Fibroblast of the conjunctiva (primary cell): ENCODE results near the gene GABRB3.

ENCODE experiments used
- DNase-seq: peaks from one replicate; pipeline ENCODE4 v3.0.0-alpha.2; 2010; ENCODE audit warnings: low read depth

Gene GABRB3

DNA sequence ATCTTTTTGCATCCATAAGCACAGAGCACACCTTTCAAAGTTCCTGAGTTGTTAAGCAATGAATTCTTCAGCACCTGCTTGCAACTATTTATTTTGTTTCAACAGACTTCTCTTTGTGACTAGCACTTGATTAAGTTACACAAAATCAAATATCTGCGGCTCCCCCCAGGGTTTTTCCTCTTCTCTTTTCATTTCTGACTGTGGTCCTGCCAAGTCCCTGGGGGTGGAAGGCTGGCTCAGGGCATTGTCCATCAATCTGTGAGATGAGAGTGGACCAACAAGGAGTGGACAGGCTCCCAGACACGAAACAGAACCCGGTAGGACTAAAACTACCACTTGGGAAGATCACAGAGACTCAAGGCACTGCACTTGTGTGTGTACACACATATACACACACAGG lies 96.8 kb downstream of the GABRB3 start:
- no peak for DNase-seq

- no peak for DNase-seq
These were observed 98.4 kb downstream of the GABRB3 start for GRCh38 chr15:26674467-26674866.

DNA sequence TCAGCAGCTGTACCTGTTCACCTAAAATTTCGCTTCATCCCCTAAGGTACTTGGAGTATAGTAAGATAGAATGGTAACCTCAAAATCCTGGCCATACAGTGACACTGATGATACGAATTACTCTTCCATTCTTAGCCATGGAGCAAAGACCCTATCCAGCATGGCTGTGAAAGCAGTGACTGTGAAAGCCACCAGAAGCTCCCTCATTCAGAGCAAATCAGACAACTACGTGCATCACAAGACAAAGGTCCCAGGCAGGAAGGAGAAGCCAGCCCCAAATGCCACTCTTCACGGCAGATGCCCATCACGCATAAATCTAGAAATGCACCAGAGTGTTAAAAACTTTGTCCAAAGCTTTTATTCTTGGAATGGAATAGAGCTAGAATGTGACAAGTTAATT lies 99.4 kb downstream of the GABRB3 start:
- no peak for DNase-seq

DNA sequence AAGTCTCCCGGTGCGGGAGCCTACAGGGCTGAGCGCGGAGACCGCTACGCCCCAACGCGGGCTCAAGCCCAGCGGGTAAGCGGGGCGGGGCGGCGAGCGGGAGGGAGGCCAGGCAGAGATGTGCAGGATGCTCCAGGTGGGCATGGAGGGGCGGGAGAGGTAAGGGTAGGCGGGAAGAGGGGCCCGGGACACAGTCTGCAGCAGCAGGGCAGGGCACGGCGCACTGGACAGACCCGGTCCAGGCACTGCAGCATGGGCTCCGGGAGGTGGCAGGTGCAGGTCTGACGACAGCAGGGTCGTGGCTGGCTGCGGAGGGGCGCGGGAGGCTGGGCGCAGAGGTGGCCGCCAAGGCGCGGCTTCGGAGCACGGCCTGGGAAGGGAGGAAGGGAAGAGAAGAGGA lies 102.8 kb downstream of the GABRB3 start:
- DNase-seq, result no peak

- DNase-seq, result no peak
These were observed 105.5 kb downstream of the GABRB3 start for GRCh38 chr15:26667222-26667988.

- DNase-seq, result no peak
These were observed 106.7 kb downstream of the GABRB3 start for GRCh38 chr15:26665957-26666791.

- DNase-seq, result no peak
These were observed 110.6 kb downstream of the GABRB3 start for GRCh38 chr15:26662283-26662682.

DNA sequence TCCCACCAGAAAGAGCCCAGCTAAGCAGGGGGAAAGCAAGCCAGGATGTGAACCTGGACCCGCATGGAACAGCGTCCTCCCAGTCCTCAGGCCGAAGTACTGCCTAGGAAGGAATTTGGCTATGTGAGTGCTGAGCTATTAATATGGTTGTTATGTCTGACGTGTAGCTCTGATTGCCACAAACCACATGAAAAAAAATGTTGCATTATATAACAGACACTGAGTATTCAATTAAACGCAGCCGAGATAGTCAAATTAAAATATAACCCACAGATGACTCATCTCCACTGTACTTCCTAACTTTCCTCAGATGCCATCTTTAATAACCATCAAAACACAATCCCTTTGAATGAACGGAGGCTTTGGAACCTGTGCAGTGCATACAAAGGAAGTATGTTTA lies 111.1 kb downstream of the GABRB3 start:
- DNase-seq, result no peak

DNA sequence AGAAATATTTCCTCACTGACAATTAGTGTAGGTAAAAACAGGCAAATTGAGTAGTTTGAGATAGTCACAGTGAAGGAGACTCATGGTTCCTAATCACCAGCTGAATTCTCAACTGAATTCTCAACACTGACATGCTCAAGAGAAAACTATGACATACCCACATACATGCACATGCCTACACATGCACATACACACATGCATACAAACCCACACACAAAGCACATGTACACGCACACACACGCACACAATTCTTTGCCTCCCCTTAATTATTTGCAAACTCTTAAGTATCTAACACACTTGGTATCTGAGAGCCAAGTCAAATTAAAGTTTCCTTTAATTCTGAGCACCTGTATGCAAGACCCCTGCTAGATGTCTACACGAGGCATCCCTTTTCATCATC lies 111.8 kb downstream of the GABRB3 start:
- no peak for DNase-seq

- no peak for DNase-seq
These were observed 112.6 kb downstream of the GABRB3 start for GRCh38 chr15:26660241-26660640.

GRCh38 chr15:26658290-26658689 lies 114.6 kb downstream of the GABRB3 start:
- no peak for DNase-seq

GRCh38 chr15:26656080-26656479 lies 116.8 kb downstream of the GABRB3 start:
- DNase-seq, result no peak

DNA sequence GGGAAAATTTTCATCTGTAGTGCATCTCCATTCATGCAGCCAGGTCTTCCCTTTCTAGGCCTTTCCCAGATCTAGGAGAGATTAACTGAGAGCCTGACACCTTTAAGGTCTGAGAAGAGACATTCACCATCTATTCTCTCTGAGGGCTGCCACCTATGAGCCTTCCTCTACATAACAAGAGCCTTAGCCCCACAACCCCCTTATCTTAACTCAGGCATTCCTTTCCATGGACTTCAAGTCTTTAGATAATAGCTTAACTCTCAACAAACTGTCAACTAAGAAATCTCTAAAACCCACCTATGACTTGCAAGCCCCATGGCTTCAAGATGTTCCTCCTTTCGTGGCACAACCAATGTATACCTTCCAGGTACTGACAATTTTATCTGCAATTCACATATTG lies 121.0 kb downstream of the GABRB3 start:
- no peak for DNase-seq

GRCh38 chr15:26648676-26649075 lies 124.2 kb downstream of the GABRB3 start:
- no peak for DNase-seq

- DNase-seq, result no peak
These were observed 127.9 kb downstream of the GABRB3 start for GRCh38 chr15:26644948-26645347.

- DNase-seq, result no peak
These were observed 131.7 kb downstream of the GABRB3 start for GRCh38 chr15:26641144-26641543.

DNA sequence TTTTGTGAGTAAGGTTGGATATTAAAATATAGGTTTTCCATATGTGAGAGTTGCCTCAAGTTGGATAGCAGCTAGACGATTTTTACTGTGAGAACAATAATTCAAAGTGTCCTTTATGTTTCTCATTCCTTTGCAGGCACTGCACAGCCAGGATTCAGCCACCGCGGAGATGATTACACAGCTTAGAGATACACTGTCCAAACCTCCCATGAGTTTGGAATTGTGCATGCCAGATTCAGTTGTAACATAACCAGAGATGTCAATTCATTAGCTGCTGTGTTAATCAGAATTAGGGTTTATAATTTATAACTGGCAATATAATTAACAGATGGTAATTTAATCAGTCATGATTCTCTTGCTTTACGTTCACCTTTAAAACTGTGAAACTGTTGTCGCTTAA lies 132.3 kb downstream of the GABRB3 start:
- DNase-seq, result no peak

DNA sequence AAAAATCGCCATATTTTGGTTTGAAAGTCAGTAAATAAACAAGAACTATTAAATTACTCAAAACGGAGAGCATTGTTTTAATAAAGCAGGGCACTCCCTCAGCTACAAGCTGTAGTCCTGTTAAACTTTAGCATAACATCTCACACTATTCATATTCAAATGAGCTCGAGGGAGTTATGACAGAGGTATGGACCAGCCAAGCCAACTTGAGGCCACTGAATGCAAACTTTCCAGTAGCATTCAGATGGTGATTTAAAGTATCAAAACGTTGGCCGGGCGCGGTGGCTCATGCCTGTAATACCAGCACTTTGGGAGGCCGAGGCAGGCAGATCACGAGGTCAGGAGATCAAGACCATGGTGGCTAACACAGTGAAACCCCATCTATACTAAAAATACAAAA lies 132.9 kb downstream of the GABRB3 start:
- DNase-seq, result no peak

- DNase-seq, result no peak
These were observed 137.3 kb downstream of the GABRB3 start for GRCh38 chr15:26635614-26636013.

- no peak for DNase-seq
These were observed 137.8 kb downstream of the GABRB3 start for GRCh38 chr15:26635105-26635504.

- DNase-seq, result no peak
These were observed 138.5 kb downstream of the GABRB3 start for GRCh38 chr15:26634319-26634718.

- no peak for DNase-seq
These were observed 140.4 kb downstream of the GABRB3 start for GRCh38 chr15:26632500-26632899.

- no peak for DNase-seq
These were observed 141.0 kb downstream of the GABRB3 start for GRCh38 chr15:26631894-26632293.

GRCh38 chr15:26630857-26631256 lies 142.0 kb downstream of the GABRB3 start:
- DNase-seq, result no peak
